ENCODE results near the gene INIP. TPM values are rescaled to one million over a fixed set of nuclear protein-coding genes. Genes with fewer than 3 reads are reported as not detected.

The INIP gene
- total and polyA plus RNA-seq, 2 of the 13 experiments (the other 11 are each of a cell fraction or from before 2014, with no cell fraction given), result 13.6 to 28.6 TPM

GRCh38 chr9:112750016-112750763 lies 32.3 kb upstream of the INIP start, which contains the start of gene SNX30 (continued):
- TF ChIP-seq HNRNPL (IDR thresholded peaks at IDR 0.05; ENCODE audit: low read depth, low read length), result no peak
- TF ChIP-seq ZHX1 (CRISPR knock-in tag; IDR thresholded peaks at IDR 0.05; ENCODE audit: low read depth), result no peak
- TF ChIP-seq TCF12 (IDR thresholded peaks at IDR 0.05), result no peak
- TF ChIP-seq TCF12 (CRISPR knock-in tag; IDR thresholded peaks at IDR 0.05), result 0 out of 2 replicates have a peak, but pooled peaks have one; percentile 64
- TF ChIP-seq FOXJ3 (CRISPR knock-in tag; IDR thresholded peaks at IDR 0.05; ENCODE audit: borderline replicate concordance), result no peak
- TF ChIP-seq ZNF703 (CRISPR knock-in tag; IDR thresholded peaks at IDR 0.05; ENCODE audit: borderline replicate concordance), result no peak
- TF ChIP-seq ZNF3 (CRISPR knock-in tag; IDR thresholded peaks at IDR 0.05), result no peak
- peak; percentile 74 for TF ChIP-seq ZNF350 (CRISPR knock-in tag; IDR thresholded peaks at IDR 0.05; ENCODE audit: borderline replicate concordance, low read depth)
- TF ChIP-seq ZNF431 (CRISPR knock-in tag; IDR thresholded peaks at IDR 0.05; ENCODE audit: borderline replicate concordance, low read depth), result no peak; the same call in 1 of the 2 replicates
- peak; percentile 35; the same call in 1 of the 2 replicates for TF ChIP-seq ZNF362 (CRISPR knock-in tag; IDR thresholded peaks at IDR 0.05; ENCODE audit: borderline replicate concordance)
- no peak for TF ChIP-seq JDP2 (CRISPR knock-in tag; IDR thresholded peaks at IDR 0.05; ENCODE audit: borderline replicate concordance)
- TF ChIP-seq IKZF4 (CRISPR knock-in tag; IDR thresholded peaks at IDR 0.05; ENCODE audit: borderline replicate concordance, low read depth, not compliant biosample characterization), result no peak
- no peak for TF ChIP-seq EEA1 (CRISPR knock-in tag; IDR thresholded peaks at IDR 0.05; ENCODE audit: borderline replicate concordance)
- TF ChIP-seq BATF2 (CRISPR knock-in tag; IDR thresholded peaks at IDR 0.05), result 0 out of 2 replicates have a peak, but pooled peaks have one; percentile 38
- TF ChIP-seq HNF1B (CRISPR knock-in tag; IDR thresholded peaks at IDR 0.05), result peak; percentile 59; the same call in 1 of the 2 replicates
- TF ChIP-seq KDM5B (CRISPR knock-in tag; IDR thresholded peaks at IDR 0.05; ENCODE audit: borderline replicate concordance), result peak; percentile 80
- no peak for TF ChIP-seq SRSF4 (IDR thresholded peaks at IDR 0.05; ENCODE audit: low read depth, low read length, poor library complexity, severe bottlenecking)
- TF ChIP-seq HIC2 (CRISPR knock-in tag; IDR thresholded peaks at IDR 0.05; ENCODE audit: low read depth), result no peak
